Endothelial cell of hepatic sinusoid (primary cell): Measurements from ENCODE around the gene EHMT2.

Source experiments
- in situ Hi-C: cut with HindIII; loops from 2 replicates; pipeline ENCODE4 v1.10.0; 2017; ENCODE audit warnings: low sequenced_read_pairs

The EHMT2 gene

DNA sequence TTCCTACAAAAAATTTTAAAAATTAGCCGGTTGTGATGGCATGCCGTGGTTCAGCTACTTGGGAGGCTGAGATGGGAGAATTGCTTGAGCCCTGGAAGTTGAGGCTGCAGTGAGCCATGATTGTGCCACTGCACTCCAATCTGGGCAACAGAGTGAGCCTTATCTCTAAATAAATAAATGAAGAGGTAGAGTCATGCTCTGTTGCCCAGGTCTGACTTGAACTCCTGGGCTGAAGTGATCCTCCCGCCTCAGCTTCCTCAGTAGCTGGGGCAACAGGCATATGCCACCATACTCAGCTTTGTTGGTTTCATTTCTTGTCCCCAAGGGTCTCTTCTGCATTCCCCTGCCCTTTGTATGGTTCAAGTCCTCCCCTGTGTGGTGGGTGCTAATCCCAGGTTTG lies 53.0 kb downstream of the EHMT2 start:
- in situ Hi-C loops, result no loop called here

DNA sequence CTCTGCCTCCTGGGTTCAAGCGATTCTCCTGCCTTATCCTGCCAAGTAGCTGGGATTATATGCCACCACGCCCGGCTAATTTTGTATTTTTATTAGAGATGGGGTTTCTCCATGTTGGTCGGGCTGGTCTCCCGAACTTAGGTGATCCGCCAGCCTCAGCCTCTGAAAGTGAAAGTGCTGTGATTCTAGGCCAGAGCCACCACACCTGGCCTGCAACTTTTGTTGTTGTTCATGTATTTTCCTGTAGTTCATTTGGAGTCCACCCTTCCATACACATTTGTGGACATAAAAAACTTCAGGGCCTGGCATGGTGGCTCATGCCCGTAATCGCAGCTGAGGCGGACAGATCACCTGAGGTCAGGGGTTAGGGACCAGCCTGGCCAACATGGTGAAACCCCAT lies 55.4 kb downstream of the EHMT2 start:
- in situ Hi-C loops, result no loop called here

DNA sequence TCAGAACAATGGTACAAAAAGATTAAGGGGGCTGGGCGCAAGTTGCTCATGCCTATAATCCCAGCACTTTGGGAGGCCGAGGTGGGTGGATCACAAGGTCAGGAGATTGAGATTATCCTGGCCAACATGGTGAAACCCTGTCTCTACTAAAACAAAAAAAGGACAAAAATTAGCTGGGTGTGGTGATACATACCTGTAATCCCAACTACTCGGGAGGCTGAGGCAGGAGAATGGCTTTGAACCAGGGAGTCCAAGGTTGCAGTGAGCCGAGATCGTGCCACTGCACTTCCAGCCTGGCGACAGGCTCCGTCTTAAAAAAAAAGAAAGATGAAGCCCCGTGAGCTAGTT lies 57.7 kb downstream of the EHMT2 start:
- in situ Hi-C loops, result loop anchor here (5.0 kb wide), 2 partner anchors 97 to 192 kb away; partner anchors contain the start of gene MSH5

DNA sequence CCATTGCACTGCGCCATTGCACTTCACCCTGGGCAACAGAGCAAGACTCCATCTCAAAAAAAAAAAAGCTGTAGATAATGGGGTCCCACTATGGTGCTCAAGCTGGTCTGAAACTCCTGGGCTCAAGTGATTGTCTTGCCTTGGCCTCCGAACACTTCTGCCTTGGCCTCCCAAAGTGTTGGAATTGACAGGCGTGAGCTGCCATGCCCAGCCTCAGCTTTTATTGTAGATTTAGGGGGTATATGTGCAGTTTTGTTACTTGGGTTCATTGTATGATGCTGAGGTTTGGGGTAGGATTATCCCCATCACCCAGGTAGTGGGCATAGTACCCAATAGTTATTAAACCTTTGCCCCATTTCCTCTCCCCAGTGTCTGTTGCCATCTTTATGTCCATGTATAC lies 58.5 kb downstream of the EHMT2 start:
- in situ Hi-C loops, result loop anchor here (5.0 kb wide), 2 partner anchors 97 to 192 kb away; partner anchors contain the start of gene MSH5

DNA sequence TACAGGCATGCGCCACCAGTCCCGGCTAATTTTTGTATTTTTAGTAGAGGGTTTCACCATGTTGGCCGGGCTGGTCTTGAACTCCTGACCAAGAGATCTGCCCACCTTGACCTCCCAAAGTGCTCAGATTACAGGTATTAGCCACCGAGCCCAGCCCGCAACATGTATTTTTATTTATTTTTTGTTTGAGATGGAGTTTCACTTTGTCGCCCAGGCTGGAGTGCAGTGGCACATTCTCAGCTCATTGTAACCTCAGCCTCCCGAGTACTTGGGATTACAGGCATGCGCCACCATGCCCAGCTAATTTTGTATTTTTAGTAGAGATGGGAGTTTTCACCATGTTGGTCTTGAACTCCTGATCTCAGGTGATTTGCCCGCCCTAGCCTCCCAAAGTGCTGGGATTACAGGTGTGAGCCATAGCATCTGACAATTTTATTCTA lies 59.4 kb downstream of the EHMT2 start:
- in situ Hi-C loops, result loop anchor here (5.0 kb wide), 2 partner anchors 96 to 191 kb away; partner anchors contain the start of gene MSH5

DNA sequence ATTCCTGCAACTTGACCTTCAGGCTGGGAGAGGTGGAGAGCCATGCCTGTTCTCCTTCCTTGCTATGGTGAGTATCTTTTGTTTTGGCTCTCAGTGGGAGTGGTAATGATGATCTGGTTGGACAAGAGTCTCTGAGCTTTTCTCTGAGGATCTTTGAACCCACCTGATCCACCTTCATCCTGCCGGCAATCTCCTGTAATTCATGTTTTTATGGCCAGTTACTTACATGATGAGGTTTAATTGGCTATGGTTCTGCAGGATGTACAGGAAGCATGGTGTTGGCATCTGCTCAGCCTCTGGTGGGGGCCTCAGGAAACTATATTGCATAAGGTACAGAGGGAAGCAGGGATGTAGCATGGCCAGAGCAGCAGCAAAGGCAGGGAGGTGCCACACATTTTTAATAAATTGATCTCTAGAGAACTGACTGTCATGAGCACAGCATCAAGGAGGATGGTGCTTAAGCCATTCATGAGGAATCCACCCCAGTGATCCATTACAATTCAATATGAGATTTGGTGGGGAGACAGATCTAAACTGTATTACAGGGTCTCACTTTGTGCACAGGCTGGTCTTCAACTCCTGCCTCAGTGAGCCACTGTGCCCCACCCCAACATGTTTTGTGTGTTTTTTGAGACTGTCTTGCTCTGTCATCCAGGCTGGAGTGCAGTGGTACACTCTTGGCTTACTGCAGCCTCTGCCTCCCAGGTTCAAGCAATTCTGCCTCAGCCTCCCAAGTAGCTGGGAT lies 60.0 kb downstream of the EHMT2 start:
- in situ Hi-C loops, result loop anchor here (5.0 kb wide), 2 partner anchors 95 to 190 kb away; partner anchors contain the start of gene MSH5

DNA sequence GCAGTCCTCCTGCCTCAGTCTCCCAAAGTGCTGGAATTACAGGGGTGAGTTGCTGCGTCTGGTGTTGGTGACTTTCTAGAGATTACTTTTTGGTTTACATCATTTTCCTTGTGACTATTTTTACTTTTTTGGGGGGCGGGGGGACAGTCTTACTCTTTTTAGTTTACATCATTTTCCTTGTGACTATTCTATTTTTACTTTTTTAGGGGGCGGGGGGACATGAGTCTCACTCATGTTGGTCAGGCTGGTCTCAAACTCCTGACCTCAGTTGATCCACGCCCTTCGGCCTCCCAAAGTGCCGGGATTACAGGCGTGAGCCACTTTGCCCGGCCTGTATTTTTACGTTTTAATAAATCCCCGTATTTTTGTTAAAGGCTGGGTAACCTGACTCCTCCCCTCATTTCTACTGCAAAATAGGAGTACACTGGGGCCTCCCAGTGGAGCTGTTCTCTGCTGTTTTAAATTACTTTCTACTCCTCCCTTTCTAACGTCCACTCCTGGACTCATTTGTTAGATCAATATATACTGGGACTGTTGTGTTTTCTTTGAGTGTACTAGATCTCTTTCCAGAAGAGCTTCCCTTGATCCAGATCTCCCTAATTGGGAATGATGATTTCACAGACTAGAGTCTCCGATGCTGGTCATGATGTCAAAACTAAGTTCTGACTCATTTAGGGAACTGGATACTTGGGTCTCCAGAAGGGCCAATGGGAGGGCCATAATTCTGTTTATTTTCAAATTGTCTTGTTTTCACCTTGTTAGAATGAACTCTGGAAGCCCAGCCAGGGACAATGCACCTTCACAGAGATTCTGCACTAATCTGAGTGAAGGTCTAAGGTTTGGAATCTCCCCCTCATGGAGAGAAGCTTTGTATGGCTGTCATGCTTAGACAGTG lies 60.8 kb downstream of the EHMT2 start:
- in situ Hi-C loops, result loop anchor here (5.0 kb wide), 2 partner anchors 94 to 189 kb away; partner anchors contain the start of gene MSH5

DNA sequence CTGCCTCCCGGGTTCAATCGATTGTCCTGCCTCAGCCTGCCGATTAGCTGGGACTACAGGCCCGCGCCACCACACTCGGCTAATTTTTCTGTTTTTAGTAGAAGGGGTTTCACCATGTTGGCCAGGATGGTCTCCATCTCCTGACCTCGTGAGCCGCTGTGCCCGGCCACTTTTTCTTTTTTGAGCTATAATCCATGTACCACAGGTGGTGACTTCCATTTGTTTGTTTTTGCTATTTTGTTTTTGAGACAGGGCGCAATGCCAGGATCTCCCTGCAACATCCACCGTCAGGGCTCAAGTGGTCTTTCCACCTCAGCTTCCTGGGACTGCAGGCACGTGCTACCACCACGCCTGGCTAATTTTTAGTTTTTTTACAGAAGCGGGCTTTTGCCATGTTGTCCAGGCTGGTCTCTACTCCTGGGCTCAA lies 61.4 kb downstream of the EHMT2 start:
- in situ Hi-C loops, result loop anchor here (5.0 kb wide), 2 partner anchors 94 to 189 kb away; partner anchors contain the start of gene MSH5

DNA sequence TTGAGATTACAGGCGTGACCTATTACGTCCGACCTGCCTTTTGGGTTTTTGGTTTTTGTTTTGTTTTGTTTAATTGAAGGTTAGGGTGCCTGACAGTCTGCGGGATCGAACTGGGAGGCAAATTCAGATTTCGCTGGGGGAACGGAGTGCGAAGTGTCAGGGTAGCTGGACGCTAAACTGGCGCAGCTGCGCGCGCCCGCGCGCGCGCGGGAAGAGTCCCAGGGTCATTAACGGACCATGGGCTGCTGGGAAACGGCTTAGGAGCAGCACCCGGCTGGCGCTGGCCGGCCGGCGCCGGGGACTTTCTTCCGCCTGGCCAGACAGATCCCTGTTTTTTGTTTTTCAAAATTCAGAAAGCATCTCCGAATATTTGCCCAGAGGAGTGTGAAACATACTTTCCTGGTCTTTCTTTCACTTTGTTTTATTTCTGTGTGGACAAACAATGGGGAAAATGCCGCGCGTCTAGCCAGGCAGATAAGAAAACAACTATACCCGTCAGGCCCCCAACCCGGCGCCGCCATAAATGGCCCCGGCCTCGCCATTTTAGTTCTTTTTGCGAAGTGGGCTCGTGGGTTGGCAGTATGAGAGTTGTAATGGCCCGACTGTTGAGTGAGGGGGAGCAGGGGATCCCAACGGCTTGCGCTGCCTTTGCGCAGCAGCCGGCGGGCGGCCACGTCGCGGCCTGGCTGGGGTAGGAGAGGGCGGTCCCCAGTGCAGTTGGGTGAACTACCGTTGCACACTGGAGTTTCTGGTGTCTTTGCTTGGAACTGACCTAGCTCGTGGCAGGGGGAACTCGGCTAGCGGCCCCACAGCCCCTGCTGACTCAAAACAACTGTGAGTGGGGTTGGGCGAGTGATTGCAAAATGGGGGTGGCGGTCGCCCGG lies 62.9 kb downstream of the EHMT2 start:
- in situ Hi-C loops, result loop anchor here (5.0 kb wide), 2 partner anchors 92 to 187 kb away; partner anchors contain the start of gene MSH5

DNA sequence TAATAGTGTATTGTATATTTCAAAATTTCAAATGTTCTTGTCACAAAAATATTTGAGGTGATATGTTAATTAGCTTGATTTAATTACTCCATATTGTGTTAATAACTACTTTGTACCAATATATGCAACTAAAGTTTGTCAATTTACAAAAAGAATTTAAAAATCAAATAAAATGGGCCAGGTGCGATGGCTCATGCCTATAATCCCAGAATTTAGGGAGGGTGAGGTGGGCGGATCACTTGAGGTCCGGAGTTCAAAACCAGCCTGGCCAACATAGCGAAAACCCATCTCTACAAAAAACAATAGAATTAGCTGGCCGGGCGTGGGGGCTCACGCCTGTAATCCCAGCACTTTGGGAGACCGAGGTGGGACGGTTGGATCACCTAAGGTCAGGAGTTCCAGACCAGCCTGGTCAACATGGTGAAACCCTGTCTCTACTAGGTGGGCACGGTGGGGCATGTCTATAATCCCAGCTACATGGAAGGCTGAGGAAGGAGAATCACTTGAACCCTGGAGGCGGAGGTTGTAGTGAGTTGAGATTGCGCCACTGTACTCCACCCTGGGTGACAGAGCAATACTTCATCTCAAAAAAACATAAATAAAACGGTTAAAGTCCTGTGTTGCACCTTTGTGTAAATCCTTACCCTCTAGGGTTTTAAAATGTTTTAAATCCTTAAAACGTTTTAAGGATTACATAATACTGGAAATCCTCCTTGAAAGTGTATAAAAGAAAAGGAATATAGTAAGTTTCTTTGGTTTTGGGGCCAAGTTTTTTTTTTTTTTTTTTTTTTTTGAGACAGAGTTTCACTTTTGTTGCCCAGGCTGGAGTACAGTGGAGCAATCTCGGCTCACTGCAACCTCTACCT lies 65.9 kb downstream of the EHMT2 start:
- in situ Hi-C loops, result no loop called here

DNA sequence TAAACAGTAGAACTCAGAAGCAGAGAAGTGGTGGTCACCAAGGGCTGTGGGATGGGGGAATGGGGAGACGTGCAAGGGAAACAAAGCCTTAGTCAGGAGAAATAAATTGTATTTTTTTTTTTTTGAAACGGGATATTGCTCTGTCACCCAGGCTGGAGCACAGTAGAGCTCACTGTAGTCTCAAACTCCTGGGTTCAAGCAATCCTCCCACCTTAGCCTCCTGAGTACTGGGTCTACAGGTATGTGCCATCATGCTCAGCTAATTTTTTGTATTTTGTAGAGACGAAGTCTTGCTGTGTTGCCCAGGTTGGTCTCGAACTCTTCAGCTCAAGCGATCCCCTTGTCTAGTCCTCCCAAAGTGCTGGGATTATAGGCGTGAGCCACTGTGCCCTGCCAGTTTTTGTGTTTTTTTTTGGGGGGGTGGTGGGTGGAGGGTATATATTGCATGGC lies 66.6 kb downstream of the EHMT2 start:
- in situ Hi-C loops, result no loop called here
